ENCODE results near the gene NCS1.
"Not testable (repeated sequence)": the region's sequence is repeated elsewhere in the genome, so short reads cannot be mapped to it uniquely, and the experiment has no call there.

NCS1 gene

GRCh38 chr9:130276955-130277354 lies 104.8 kb downstream of the NCS1 start:
- POLR2A ChIA-PET, result interaction anchor here (0.5 kb wide), 1 partner anchor 37 kb away, joined by 6 read pairs; no protein-coding TSS in a partner anchor
- CTCF ChIA-PET, result interaction anchor here (0.9 kb wide), 1 partner anchor 38 kb away, joined by 3 read pairs; no protein-coding TSS in a partner anchor
- no peak for DNase-seq (ENCODE audit: extremely low spot score)
- TF ChIP-seq CTCF (IDR thresholded peaks at IDR 0.05; ENCODE audit: control extremely low read depth, extremely low read depth, low read depth, missing control alignments), result no peak

DNA sequence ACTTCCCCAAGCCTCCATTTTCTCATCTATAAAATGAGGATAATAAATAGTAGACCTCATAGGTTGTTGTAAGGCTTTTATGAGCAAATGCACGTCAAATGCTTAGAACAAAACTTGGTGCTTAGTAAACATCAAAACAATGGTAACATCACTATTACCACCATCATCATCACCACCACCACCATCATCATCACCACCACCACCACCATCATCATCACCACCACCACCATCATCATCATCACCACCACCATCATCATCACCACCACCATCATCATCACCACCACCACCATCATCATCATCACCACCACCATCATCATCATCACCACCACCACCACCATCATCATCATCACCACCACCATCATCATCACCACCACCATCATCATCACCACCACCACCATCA lies 105.3 kb downstream of the NCS1 start:
- not testable (repeated sequence) for DNase-seq (ENCODE audit: extremely low spot score)
- CTCF ChIA-PET, result interaction anchor here (0.9 kb wide), 1 partner anchor 37 kb away, joined by 3 read pairs; no protein-coding TSS in a partner anchor
- POLR2A ChIA-PET, result interaction anchor here (0.5 kb wide), 1 partner anchor 36 kb away, joined by 6 read pairs; no protein-coding TSS in a partner anchor

DNA sequence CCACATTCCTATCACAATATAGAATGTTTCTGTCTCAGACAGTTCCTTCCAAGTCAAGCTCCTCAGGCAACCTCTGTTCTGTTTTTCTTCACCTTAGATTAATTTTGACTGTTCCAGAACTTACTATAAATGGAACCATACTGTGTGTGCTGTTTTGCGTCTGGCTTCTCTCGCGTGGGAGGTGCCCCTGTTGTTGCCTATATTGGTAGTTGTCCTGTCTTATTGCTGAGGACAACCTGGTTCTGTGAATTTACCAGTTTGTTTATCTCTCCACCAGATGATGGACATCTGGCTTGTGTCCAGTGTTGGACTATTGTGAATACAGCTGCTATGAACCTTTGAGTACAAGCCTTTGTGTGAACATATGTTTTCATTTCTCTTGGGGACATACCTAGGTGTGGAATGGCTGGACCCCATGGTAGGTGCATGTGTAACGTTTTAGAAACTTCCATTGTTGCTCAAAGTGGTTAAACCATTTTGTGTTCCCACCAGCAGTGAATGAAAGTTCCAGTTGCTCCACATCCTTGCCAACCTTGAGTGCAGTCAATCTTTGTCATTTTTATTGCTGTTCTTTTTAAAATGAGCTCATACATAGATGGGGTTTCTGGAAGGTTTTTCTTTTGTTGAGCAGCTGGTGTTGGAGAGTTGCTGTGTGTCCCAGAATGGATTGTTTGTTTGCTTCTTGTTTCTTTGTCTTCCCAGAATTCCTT lies 111.5 kb downstream of the NCS1 start:
- CTCF ChIA-PET, result interaction anchor here (1.3 kb wide), 1 partner anchor 16 kb away, joined by 3 read pairs; no protein-coding TSS in a partner anchor

DNA sequence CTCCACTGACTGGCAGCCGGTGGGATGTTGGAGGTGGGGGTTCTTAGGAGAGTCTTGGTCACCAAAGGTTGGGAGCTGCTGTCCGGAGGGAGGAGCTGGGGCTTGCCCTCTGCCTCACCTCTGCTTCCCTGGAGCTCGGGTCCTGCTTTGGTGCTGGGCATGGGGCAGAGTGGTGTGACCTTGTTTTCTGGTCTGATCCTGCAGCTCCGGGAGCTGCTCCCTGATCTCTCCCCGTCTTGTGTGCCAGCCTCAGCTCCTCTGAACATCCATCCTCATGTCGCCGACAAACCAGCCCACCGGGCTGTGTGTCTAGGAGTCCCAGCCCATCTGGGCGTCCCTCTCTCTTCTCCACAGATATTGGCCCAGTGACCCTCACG lies 112.0 kb downstream of the NCS1 start:
- CTCF ChIA-PET, result interaction anchor here (1.3 kb wide), 1 partner anchor 17 kb away, joined by 3 read pairs; no protein-coding TSS in a partner anchor

More for the DNA sequence above, 111.5 kb downstream of the NCS1 start:
- no peak for TF ChIP-seq CTCF (IDR thresholded peaks at IDR 0.05; ENCODE audit: control extremely low read depth, extremely low read depth, low read depth, missing control alignments)
- no peak for DNase-seq (ENCODE audit: extremely low spot score)
- POLR2A ChIA-PET, result no interaction called here

GRCh38 chr9:130284690-130285089 lies 112.5 kb downstream of the NCS1 start:
- CTCF ChIA-PET, result interaction anchor here (1.3 kb wide), 1 partner anchor 17 kb away, joined by 3 read pairs; no protein-coding TSS in a partner anchor
- POLR2A ChIA-PET, result no interaction called here
- TF ChIP-seq CTCF (IDR thresholded peaks at IDR 0.05; ENCODE audit: control extremely low read depth, extremely low read depth, low read depth, missing control alignments), result no peak
- DNase-seq (ENCODE audit: extremely low spot score), result no peak

More for the DNA sequence above, 112.0 kb downstream of the NCS1 start:
- DNase-seq (ENCODE audit: extremely low spot score), result no peak
- TF ChIP-seq CTCF (IDR thresholded peaks at IDR 0.05; ENCODE audit: control extremely low read depth, extremely low read depth, low read depth, missing control alignments), result no peak
- POLR2A ChIA-PET, result no interaction called here

DNA sequence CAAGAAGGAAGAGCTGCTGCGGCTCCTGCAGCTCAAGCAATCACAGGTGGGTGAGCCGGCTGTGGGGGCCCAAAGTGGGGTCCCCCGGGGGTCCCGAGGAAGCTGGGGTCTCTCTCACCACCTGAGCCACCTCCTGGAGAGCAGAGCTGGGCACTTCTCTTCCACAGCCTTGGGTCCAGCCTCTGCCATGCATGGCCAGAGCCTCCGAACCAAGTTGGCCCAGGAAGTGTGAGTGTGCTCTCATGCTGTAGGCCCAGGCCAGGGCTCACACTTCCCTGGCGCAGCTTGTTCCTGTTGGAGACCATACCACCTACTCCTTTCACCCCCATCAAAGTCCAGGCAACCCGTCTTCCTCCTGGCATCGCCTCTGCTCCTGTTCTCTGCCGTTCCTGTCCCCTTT lies 113.1 kb downstream of the NCS1 start:
- DNase-seq (ENCODE audit: extremely low spot score), result no peak
- CTCF ChIA-PET, result no interaction called here
- no peak for TF ChIP-seq CTCF (IDR thresholded peaks at IDR 0.05; ENCODE audit: control extremely low read depth, extremely low read depth, low read depth, missing control alignments)
- POLR2A ChIA-PET, result no interaction called here

- ChIA-PET CTCF (no interaction called here), POLR2A (no interaction called here)
- TF ChIP-seq CTCF (IDR thresholded peaks at IDR 0.05; ENCODE audit: control extremely low read depth, extremely low read depth, low read depth, missing control alignments), result no peak
- DNase-seq (ENCODE audit: extremely low spot score), result no peak
These were observed 114.0 kb downstream of the NCS1 start for GRCh38 chr9:130286072-130286770.

Measured in GM10248 (cell line).